Keratinocyte (primary cell): Measurements from ENCODE around the gene SLC30A3.

Experiments
- CTCF ChIP-seq, 3 experiments: IDR thresholded peaks in 1 of 3; conservative IDR thresholded peaks in 1 of 3; optimal IDR thresholded peaks in 1 of 3; 2 replicates in 2 of 3; 3 replicates in 1 of 3; pipeline versions ENCODE3 to v1.5.1; 2011; ENCODE audit warnings: low read length in 3 of 3, mild to moderate bottlenecking in 3 of 3, moderate library complexity in 2 of 3, control low read depth in 1 of 3, inconsistent platforms in 1 of 3; ENCODE audit not compliant: insufficient read depth in 2 of 3; ENCODE audit errors: extremely low read depth in 1 of 3
- EZH2 ChIP-seq: IDR thresholded peaks from one replicate; pipeline ENCODE4 v1.6.1; 2012; ENCODE audit warnings: inconsistent platforms, mild to moderate bottlenecking, low read length, moderate library complexity

- TF ChIP-seq CTCF (optimal IDR thresholded peaks at IDR 0.05 in 1 of 3, IDR thresholded peaks at IDR 0.05 in 1 of 3, conservative IDR thresholded peaks at IDR 0.05 in 1 of 3; ENCODE audit: extremely low read depth in 1 of 3, insufficient read depth in 2 of 3, low read length in 3 of 3) (no peak), EZH2 (no peak)
Measured at GRCh38 chr2:27304488-27305240, 41.8 kb upstream of the SLC30A3 start.
